GM12891 (cell line): ENCODE measurements around the gene FSTL5.

Source experiments
- DNase-seq: peaks from one replicate; pipeline ENCODE4 v3.0.0; 2011; ENCODE audit warnings: low spot score; ENCODE audit not compliant: insufficient read length
- FAIRE-seq: peaks from 2 replicates; lab custom pipeline; 2011; peaks lifted over from hg19 to GRCh38; lab: Jason Lieb, UNC
- PAX5 ChIP-seq: IDR thresholded peaks from 2 replicates; pipeline ENCODE4 v1.6.1; 2011; ENCODE audit warnings: low read length, moderate library complexity, mild to moderate bottlenecking; ENCODE audit not compliant: insufficient read depth, severe bottlenecking
- POLR2A ChIP-seq: IDR thresholded peaks from 2 replicates; pipeline ENCODE4 v1.6.1; 2011; ENCODE audit warnings: low read depth, low read length, control low read depth
- POLR2AphosphoS5 ChIP-seq: IDR thresholded peaks from 2 replicates; pipeline ENCODE4 v1.6.1; 2011; ENCODE audit warnings: low read depth, low read length, control low read depth
- POU2F2 ChIP-seq: IDR thresholded peaks from 2 replicates; pipeline ENCODE4 v1.6.1; 2011; ENCODE audit warnings: low read depth, mild to moderate bottlenecking, control low read depth, low read length, moderate library complexity
- SPI1 ChIP-seq: IDR thresholded peaks from 2 replicates; pipeline ENCODE4 v1.6.1; 2011; ENCODE audit warnings: low read depth, low read length, control low read depth
- TAF1 ChIP-seq: IDR thresholded peaks from 2 replicates; pipeline ENCODE4 v1.6.1; 2011; ENCODE audit warnings: low read depth, low read length, control low read depth

The FSTL5 gene

DNA sequence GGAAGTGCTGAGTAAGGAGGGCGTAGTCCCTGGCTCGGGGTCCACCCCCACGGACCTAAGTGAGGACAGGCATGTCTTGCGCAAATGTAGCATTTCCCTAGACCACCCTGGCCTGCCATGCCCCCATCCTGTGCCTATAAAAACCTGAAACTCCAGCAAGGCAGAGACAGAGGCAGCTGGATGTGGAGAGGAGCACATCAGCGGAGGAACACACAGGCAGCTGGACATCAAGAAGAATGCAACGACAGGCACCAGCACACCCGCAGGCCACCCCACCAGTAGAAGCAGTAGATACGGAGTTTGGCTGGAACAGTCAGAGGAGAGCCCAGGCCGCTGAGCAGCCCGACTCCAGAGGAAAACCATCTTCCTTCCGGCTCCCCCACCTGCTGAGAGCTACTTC, 345.9 kb downstream of the FSTL5 start:
- TF ChIP-seq POLR2AphosphoS5 (no peak), PAX5 (no peak), POLR2A (no peak), POU2F2 (no peak), TAF1 (no peak), SPI1 (no peak)
- FAIRE-seq: no peak
- no peak for DNase-seq

DNA sequence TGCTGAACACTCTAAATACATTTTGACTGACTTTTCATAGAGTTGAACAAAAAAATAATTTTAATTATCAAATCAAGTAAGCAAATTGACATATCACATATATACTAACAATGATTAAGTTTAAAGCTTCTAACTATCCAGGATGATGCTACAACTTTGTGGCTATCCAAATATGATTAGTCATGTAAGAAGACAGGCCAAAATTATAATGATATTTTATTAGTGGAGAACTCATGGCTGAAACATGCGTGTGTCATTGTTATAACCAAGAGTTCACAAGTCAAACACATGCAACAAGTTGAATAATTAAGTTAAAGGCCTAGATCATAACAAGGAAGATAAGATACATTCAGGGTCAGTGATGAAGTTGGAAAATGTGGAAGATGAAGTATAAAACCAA, 346.8 kb downstream of the FSTL5 start:
- no peak for FAIRE-seq
- no peak for TF ChIP-seq SPI1
- no peak for TF ChIP-seq PAX5
- TF ChIP-seq POU2F2: no peak
- TF ChIP-seq TAF1: no peak
- DNase-seq: no peak

DNA sequence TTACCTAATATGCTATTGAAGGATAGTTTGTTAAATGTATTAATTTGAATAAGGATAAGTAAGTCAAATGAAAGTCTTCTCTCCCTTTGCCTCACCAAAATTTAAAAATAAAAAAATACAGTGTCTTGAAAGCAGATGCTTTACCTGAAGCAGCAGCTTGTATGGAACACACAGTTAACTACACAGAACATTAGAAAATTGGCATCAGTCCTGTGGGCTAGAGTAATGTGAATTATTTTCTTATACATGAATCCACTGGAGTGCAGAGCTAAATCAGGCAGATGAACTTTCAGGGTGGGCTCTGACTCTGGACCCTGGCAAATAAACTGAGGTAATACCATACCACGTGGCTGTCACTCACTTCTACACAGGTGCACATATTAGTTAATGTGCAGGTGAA, 348.0 kb downstream of the FSTL5 start:
- no peak for FAIRE-seq
- TF ChIP-seq POLR2AphosphoS5 (no peak), SPI1 (no peak), POU2F2 (no peak), POLR2A (no peak), PAX5 (no peak), TAF1 (no peak)
- no peak for DNase-seq

DNA sequence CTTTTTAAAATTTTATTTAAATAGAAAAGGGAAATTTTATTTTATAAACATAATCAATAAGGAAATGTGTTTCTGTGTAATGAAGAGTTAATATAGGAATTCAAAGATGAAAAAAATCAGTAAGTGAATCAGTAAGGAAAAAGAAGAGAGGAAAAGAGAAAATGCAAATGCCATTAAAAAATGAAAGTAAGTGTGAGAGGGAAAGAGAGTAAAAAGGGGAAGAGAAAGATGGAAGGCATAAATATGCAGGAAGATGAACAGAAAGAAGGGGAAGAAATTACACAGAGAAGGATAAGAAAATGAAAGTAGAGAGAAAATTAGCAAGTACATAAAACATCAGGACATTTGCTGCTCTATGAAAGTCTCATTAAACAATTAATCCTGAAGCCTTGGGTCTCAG, 349.9 kb downstream of the FSTL5 start:
- FAIRE-seq (no peak), DNase-seq (no peak)
- TF ChIP-seq SPI1: no peak
- no peak for TF ChIP-seq POU2F2
- TF ChIP-seq TAF1: no peak
- no peak for TF ChIP-seq PAX5

DNA sequence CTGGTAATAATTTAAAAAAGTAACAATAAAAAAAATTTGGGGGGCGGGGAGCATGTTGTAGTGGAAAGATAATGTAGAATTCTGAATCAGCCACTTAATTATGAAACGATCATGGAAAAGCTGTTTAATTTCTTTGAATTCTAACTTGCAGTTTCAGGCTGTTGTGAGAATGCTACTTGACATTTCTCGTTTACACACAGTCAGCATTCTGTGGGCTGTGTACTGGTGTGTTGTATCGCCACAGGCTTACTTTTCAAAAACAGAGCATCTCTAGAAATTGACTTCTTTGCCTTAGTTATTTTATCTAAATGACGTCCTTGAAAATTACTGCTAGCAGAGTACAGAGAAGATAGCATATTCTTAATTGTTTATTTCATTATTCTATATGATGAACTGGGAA, 350.4 kb downstream of the FSTL5 start:
- no peak for DNase-seq
- no peak for FAIRE-seq
- TF ChIP-seq POU2F2 (no peak), POLR2AphosphoS5 (no peak), SPI1 (no peak), PAX5 (no peak), POLR2A (no peak), TAF1 (no peak)

DNA sequence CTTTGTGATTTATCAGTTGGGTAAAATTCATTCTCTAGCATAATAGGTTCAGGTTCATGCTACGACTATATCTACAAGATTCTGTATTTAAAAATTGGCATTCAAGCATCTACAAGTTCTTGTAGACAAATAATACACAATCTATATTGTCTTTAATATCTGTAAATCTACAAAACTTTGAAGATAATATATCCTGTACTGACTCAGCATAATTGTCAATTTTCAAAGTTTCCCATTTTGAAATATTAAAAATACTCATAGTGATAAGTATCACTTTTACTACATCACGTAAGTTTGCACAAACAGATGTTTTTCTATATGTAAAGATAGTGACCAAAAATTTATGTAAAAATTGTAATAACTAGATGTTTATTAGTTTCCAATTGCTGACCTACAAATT, 360.6 kb downstream of the FSTL5 start:
- FAIRE-seq: no peak
- no peak for DNase-seq
- TF ChIP-seq PAX5 (no peak), POLR2A (no peak), POU2F2 (no peak), POLR2AphosphoS5 (no peak)

DNA sequence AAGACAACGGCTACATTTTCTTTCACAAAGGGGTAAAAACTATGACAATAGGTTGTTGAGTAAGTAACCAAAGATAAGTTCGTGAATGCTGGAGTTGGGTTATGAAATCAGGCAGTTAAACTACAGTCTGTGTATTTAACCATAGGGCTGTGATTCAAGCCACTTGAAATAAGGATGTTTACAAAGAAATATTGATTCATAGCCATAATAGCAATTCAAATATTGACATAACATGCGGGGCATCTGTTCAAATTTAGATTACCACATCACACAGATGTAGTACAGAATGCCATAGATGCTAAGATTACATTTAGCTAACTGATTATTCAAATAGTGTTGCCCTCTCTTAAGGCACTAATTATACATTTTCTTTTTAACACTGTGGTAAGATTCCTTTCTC, 364.1 kb downstream of the FSTL5 start:
- TF ChIP-seq PAX5: no peak
- no peak for TF ChIP-seq SPI1
- no peak for TF ChIP-seq POU2F2
- FAIRE-seq (no peak), DNase-seq (no peak)

DNA sequence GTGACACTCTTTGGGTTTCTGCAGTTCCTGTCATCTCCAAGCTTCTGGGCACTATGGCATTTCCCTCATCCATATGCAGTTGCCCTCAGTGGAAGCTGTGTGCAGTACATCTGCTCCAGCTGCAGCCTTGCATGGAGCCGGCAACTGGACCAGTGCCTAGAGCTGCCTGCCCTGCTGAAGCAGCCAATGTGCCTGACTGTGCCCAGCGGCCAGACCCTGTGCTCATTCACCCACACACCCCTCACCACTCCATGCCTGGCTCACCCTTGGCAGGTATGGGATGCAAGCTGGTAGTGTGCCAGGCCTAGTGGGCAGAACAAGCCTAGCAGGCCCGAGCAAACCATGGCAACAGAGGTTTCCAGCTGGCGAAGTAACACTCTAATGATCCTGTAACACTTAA, 370.8 kb downstream of the FSTL5 start:
- FAIRE-seq: no peak
- TF ChIP-seq SPI1: no peak
- no peak for TF ChIP-seq PAX5
- DNase-seq: no peak

DNA sequence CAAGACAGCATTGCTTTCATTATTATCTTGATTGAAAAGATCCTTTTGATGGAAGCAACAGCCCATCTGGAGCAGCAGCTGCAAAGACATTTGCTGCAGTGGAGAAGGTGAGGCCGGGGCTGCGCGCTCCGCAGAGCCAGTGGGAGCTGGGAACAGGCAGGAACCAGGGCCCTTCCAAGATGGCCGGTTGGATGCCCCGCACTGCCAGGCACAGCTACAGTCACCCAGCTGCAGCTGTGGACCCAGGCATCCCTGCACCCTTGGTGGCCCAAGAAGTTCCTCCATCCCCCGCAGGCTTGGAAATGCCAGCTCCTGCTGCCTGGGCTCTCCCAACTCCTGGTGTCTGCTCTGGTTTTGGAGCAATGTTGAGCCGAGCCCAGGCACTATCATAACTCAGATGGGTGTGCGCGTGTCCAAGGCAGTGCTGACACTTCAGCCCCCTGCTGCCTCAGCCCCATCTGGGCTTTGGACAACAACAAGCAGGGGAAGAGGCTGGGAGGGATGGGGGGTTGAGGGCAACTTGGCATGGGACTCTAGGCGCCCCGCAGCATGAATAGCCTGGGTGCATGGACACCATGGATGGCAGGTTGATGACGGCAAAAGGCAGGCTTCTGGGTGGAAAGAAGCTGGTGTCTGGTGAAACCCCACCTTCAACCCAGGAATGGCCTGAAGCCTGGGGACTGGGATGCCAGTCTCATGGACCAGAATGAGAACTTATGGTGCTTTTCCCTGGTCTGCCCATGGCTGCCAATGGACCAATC, 371.8 kb downstream of the FSTL5 start:
- TF ChIP-seq SPI1: no peak
- no peak for TF ChIP-seq TAF1
- no peak for TF ChIP-seq POLR2AphosphoS5
- TF ChIP-seq PAX5: no peak
- TF ChIP-seq POLR2A: no peak
- TF ChIP-seq POU2F2: no peak
- FAIRE-seq (no peak), DNase-seq (no peak)

DNA sequence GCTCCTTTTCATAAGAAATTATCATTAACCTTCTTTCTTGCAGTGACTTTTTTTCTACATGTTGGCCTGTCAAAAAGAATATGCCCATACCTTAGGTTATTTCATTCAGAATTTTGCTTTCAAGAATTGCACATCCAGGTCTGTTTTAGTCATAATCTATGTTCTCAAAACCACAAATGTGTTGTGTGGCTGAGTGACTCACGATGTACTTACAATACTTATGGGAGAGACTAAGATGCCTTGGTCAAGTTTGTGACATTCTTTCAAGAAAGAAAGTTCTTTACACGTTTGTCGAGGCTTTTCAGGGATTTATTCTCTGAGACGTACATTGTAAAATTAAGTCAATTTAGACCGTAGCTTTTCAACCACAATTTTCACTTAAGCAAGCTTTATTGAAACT, 396.7 kb downstream of the FSTL5 start:
- FAIRE-seq: no peak
- TF ChIP-seq POLR2AphosphoS5 (no peak), POU2F2 (no peak), TAF1 (no peak), SPI1 (no peak), PAX5 (no peak), POLR2A (no peak)
- no peak for DNase-seq

DNA sequence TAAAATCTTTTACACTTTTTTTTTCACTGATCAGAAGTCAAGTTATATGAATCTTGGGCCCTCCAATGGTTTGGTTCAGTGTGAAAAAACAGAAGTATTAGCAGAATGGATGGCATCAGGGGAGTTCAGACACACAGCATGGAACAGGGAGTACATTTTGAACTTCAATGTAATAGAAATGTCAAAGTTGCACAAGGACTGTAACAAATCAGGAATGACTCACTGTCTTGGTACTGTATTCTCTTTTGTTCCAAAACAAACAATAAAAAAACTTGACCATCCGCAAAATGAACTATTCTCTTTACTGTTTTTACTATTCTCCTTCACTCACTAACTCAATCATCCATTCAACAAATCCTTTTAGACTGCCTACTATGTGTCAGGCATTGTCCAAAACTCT, 401.0 kb downstream of the FSTL5 start:
- TF ChIP-seq POLR2AphosphoS5 (no peak), SPI1 (no peak), TAF1 (no peak), PAX5 (no peak), POU2F2 (no peak), POLR2A (no peak)
- DNase-seq: no peak
- no peak for FAIRE-seq
